Osteocyte (in vitro differentiated cells): ENCODE measurements around the gene C1orf141. TPM values are rescaled to one million over a fixed set of nuclear protein-coding genes. Genes with fewer than 3 reads are reported as not detected.

ENCODE experiments used
- DNase-seq: peaks from one replicate; pipeline ENCODE4 v3.0.0; 2021; ENCODE audit warnings: mixed read lengths; ENCODE audit not compliant: unreplicated experiment; ENCODE audit errors: extremely low spot score
- H3K27ac Mint-ChIP-seq: one replicate; pipeline ENCODE4 v1.8.0; 2021; ENCODE audit warnings: mild to moderate bottlenecking, mixed read lengths; ENCODE audit not compliant: unreplicated experiment
- H3K27me3 Mint-ChIP-seq: one replicate; pipeline ENCODE4 v1.8.0; 2021; ENCODE audit warnings: mixed read lengths; ENCODE audit not compliant: unreplicated experiment
- H3K36me3 Mint-ChIP-seq: one replicate; pipeline ENCODE4 v1.8.0; 2021; ENCODE audit warnings: mixed read lengths; ENCODE audit not compliant: unreplicated experiment
- H3K4me1 Mint-ChIP-seq: one replicate; pipeline ENCODE4 v1.8.0; 2021; ENCODE audit warnings: mixed read lengths; ENCODE audit not compliant: unreplicated experiment
- H3K4me3 Mint-ChIP-seq: one replicate; pipeline ENCODE4 v1.8.0; 2021; ENCODE audit warnings: mild to moderate bottlenecking, moderate library complexity, mixed read lengths; ENCODE audit not compliant: unreplicated experiment
- H3K9me3 Mint-ChIP-seq: one replicate; pipeline ENCODE4 v1.8.0; 2021; ENCODE audit warnings: mixed read lengths; ENCODE audit not compliant: unreplicated experiment
- CTCF ChIP-seq: fragments of 200-600 bp; sonication (generic); IDR thresholded peaks from 2 replicates; pipeline ENCODE4 v1.5.0; 2021; ENCODE audit warnings: antibody characterized with exemption, mild to moderate bottlenecking, moderate library complexity
- total RNA-seq: library from RNA; stranded (reverse); gene quantifications from 2 replicates; pipeline ENCODE4 v1.2.1, GENCODE V29; 2021

The C1orf141 gene
- total RNA-seq, 1 donor from 2014 or later, result not detected

GRCh38 chr1:67100833-67101232 lies 33.9 kb downstream of the C1orf141 start:
- Mint-ChIP-seq H3K27me3 (peaks cover 12% of the 10 kb centered on the region), H3K4me3 (no peak overlapping the region), H3K4me1 (no peaks in the 10 kb centered on the region), H3K27ac (no peak overlapping the region), H3K9me3 (no peaks in the 10 kb centered on the region), H3K36me3 (no peaks in the 10 kb centered on the region)
- no peak for TF ChIP-seq CTCF
- no peak for DNase-seq

GRCh38 chr1:67097305-67097704 lies 37.5 kb downstream of the C1orf141 start:
- Mint-ChIP-seq H3K4me1 (no peaks in the 10 kb centered on the region), H3K27me3 (peaks cover 21% of the 10 kb centered on the region)

GRCh38 chr1:67094191-67094590 lies 40.6 kb downstream of the C1orf141 start:
- H3K27me3 Mint-ChIP-seq, result peaks cover 18% of the 10 kb centered on the region
- H3K4me3 Mint-ChIP-seq, result no peak overlapping the region
- no peaks in the 10 kb centered on the region for H3K9me3 Mint-ChIP-seq
- H3K36me3 Mint-ChIP-seq, result no peaks in the 10 kb centered on the region
- DNase-seq, result no peak
- no peak for TF ChIP-seq CTCF
- H3K27ac Mint-ChIP-seq, result no peak overlapping the region
- no peaks in the 10 kb centered on the region for H3K4me1 Mint-ChIP-seq

More at GRCh38 chr1:67097305-67097704, 37.5 kb downstream of the C1orf141 start:
- H3K27ac Mint-ChIP-seq, result no peak overlapping the region
- no peaks in the 10 kb centered on the region for H3K9me3 Mint-ChIP-seq
- no peak for DNase-seq
- no peak for TF ChIP-seq CTCF
- no peaks in the 10 kb centered on the region for H3K36me3 Mint-ChIP-seq
- H3K4me3 Mint-ChIP-seq, result no peak overlapping the region

GRCh38 chr1:67089685-67090208 lies 45.0 kb downstream of the C1orf141 start:
- no peak overlapping the region for H3K4me3 Mint-ChIP-seq
- no peak overlapping the region for H3K27ac Mint-ChIP-seq
- H3K4me1 Mint-ChIP-seq, result no peaks in the 10 kb centered on the region
- no peak for DNase-seq
- H3K36me3 Mint-ChIP-seq, result no peaks in the 10 kb centered on the region
- H3K9me3 Mint-ChIP-seq, result no peaks in the 10 kb centered on the region
- no peak for TF ChIP-seq CTCF
- peaks cover 7% of the 10 kb centered on the region for H3K27me3 Mint-ChIP-seq

- no peak for DNase-seq
- no peak overlapping the region for H3K4me3 Mint-ChIP-seq
- TF ChIP-seq CTCF, result no peak
- no peaks in the 10 kb centered on the region for H3K36me3 Mint-ChIP-seq
- H3K27ac Mint-ChIP-seq, result no peak overlapping the region
- peaks cover 7% of the 10 kb centered on the region for H3K27me3 Mint-ChIP-seq
- H3K9me3 Mint-ChIP-seq, result no peaks in the 10 kb centered on the region
- no peaks in the 10 kb centered on the region for H3K4me1 Mint-ChIP-seq
Observed at GRCh38 chr1:67088440-67088839, 46.3 kb downstream of the C1orf141 start.
